IMR-90 (cell line): ENCODE measurements around the gene LY86. TPM values are rescaled to one million over a fixed set of nuclear protein-coding genes. Genes with fewer than 3 reads are reported as not detected.

Experiments used
- ATAC-seq: fragments of 200-7000 bp; cut with Tn5 transposase; 2 replicates; pipeline ENCODE4 v1.9.1; 2020; ENCODE audit warnings: low read depth, mild to moderate bottlenecking, moderate library complexity
- BruUV-seq: library from RNA; stranded (reverse); fragments of 400-500 nt; replicated peaks from 2 replicates; lab custom pipeline; 2021; lab: Mats Ljungman, UMichigan
- CTCF ChIA-PET: fragments of 300-600 bp; formaldehyde crosslinking; extraction: SDS; loops from one replicate; lab custom pipeline; 2021; ENCODE audit warnings: antibody characterized with exemption; lab: Yijun Ruan, JAX
- POLR2A ChIA-PET: fragments of 300-600 bp; sonication (Branson Sonifier 250); formaldehyde crosslinking; loops from one replicate; lab custom pipeline; 2022; ENCODE audit warnings: antibody characterized with exemption; ENCODE audit not compliant: unreplicated experiment; lab: Charles Lee
- DNase-seq: peaks from one replicate; pipeline ENCODE4 v3.0.0; 2013
- H2AFZ ChIP-seq: replicated peaks from 2 replicates; pipeline ENCODE3; 2013; ENCODE audit warnings: low read length, mild to moderate bottlenecking; ENCODE audit not compliant: poor library complexity
- H2AK5ac ChIP-seq: 2 replicates; pipeline ENCODE4 v1.6.1; 2013; ENCODE audit warnings: low read depth, low read length, inconsistent platforms
- H2AK9ac ChIP-seq: replicated peaks from 2 replicates; pipeline ENCODE3; 2013; ENCODE audit warnings: mild to moderate bottlenecking, low read depth, low read length, moderate library complexity; ENCODE audit not compliant: poor library complexity
- H2BK120ac ChIP-seq: 2 replicates; pipeline ENCODE4 v1.6.1; 2013; ENCODE audit warnings: low read depth, low read length, inconsistent platforms
- H2BK15ac ChIP-seq: 3 replicates; pipeline ENCODE4 v1.6.1; 2013; ENCODE audit warnings: low read depth, low read length, inconsistent platforms
- H2BK20ac ChIP-seq: 2 replicates; pipeline ENCODE4 v1.6.1; 2013; ENCODE audit warnings: low read depth, mild to moderate bottlenecking, inconsistent platforms, low read length, moderate library complexity
- H2BK5ac ChIP-seq: 2 replicates; pipeline ENCODE4 v1.6.1; 2013; ENCODE audit warnings: mild to moderate bottlenecking, low read depth, low read length, inconsistent platforms; ENCODE audit not compliant: poor library complexity, severe bottlenecking
- H3K14ac ChIP-seq: replicated peaks from 2 replicates; pipeline ENCODE4 v1.6.1; 2013; ENCODE audit warnings: low read depth, low read length, inconsistent platforms
- H3K18ac ChIP-seq: 2 replicates; pipeline ENCODE4 v1.6.1; 2013; ENCODE audit warnings: low read depth, low read length, control low read depth
- H3K23ac ChIP-seq: 2 replicates; pipeline ENCODE4 v1.6.1; 2013; ENCODE audit warnings: low read depth, low read length, inconsistent platforms
- H3K27ac ChIP-seq: 2 replicates; pipeline ENCODE4 v1.5.1; 2013; ENCODE audit warnings: mild to moderate bottlenecking, control low read depth, low read length; ENCODE audit not compliant: insufficient read depth
- H3K27me3 ChIP-seq: 2 replicates; pipeline ENCODE4 v1.6.1; 2013; ENCODE audit warnings: low read length; ENCODE audit not compliant: control insufficient read depth, insufficient read depth
- H3K36me3 ChIP-seq: 2 replicates; pipeline ENCODE4 v1.6.1; 2013; ENCODE audit warnings: low read length, mixed read lengths; ENCODE audit not compliant: control insufficient read depth, insufficient read depth
- H3K4ac ChIP-seq: 2 replicates; pipeline ENCODE4 v1.6.1; 2013; ENCODE audit warnings: low read depth, low read length, inconsistent platforms
- H3K4me1 ChIP-seq: 2 replicates; pipeline ENCODE4 v1.6.1; 2013; ENCODE audit warnings: low read length, mixed read lengths; ENCODE audit not compliant: control insufficient read depth, insufficient read depth
- H3K4me2 ChIP-seq: 2 replicates; pipeline ENCODE4 v1.6.1; 2013; ENCODE audit warnings: low read depth, mild to moderate bottlenecking, control low read depth, low read length, moderate library complexity
- H3K4me3 ChIP-seq: 2 replicates; pipeline ENCODE4 v1.5.1; 2013; ENCODE audit warnings: low read depth, mild to moderate bottlenecking, control low read depth, low read length, moderate library complexity; ENCODE audit not compliant: insufficient read depth
- H3K56ac ChIP-seq: 2 replicates; pipeline ENCODE4 v1.6.1; 2013; ENCODE audit warnings: low read length, inconsistent platforms; ENCODE audit not compliant: insufficient read depth; ENCODE audit errors: extremely low read depth
- H3K79me1 ChIP-seq, 2 experiments: 2 replicates each; pipeline ENCODE4 v1.6.1; 2013; ENCODE audit warnings: low read length in 2 of 2, inconsistent platforms in 1 of 2, low read depth in 1 of 2
- H3K9ac ChIP-seq: 2 replicates; pipeline ENCODE4 v1.6.1; 2013; ENCODE audit warnings: low read depth, low read length, control low read depth
- H3K9me1 ChIP-seq: 2 replicates; pipeline ENCODE4 v1.6.1; 2013; ENCODE audit warnings: low read length, inconsistent platforms; ENCODE audit not compliant: insufficient read depth
- H3K9me3 ChIP-seq: 2 replicates; pipeline ENCODE4 v1.6.1; 2013; ENCODE audit warnings: low read length; ENCODE audit not compliant: control insufficient read depth, insufficient read depth
- H4K20me1 ChIP-seq: 2 replicates; pipeline ENCODE4 v1.6.1; 2013; ENCODE audit warnings: low read length, inconsistent platforms; ENCODE audit not compliant: insufficient read depth
- H4K5ac ChIP-seq: 2 replicates; pipeline ENCODE4 v1.6.1; 2013; ENCODE audit warnings: mild to moderate bottlenecking, low read depth, low read length, control low read depth
- H4K8ac ChIP-seq, 2 experiments: 2 replicates each; pipeline ENCODE4 v1.6.1; 2013; ENCODE audit warnings: low read depth in 2 of 2, low read length in 2 of 2, control low read depth in 1 of 2, inconsistent platforms in 1 of 2
- H4K91ac ChIP-seq: 2 replicates; pipeline ENCODE4 v1.6.1; 2013; ENCODE audit warnings: low read depth, low read length, inconsistent platforms; ENCODE audit not compliant: insufficient read depth
- CHD1 ChIP-seq: IDR thresholded peaks from 2 replicates; pipeline ENCODE4 v1.6.1; 2012; ENCODE audit warnings: low read depth, low read length, improper control_type of control experiment
- RAD21 ChIP-seq: IDR thresholded peaks from 2 replicates; pipeline ENCODE4 v1.6.1; 2012; ENCODE audit warnings: low read length, improper control_type of control experiment
- WGBS, 2 experiments: methylation state at CpG; one replicate each; pipeline versions ENCODE4 v1.1.5 to v1.1.7; 2013; ENCODE audit warnings: missing lambda C conversion rate in 2 of 2; ENCODE audit not compliant: insufficient read length in 1 of 2; ENCODE audit errors: extremely low coverage in 2 of 2; 5-methylcytosine and 5-hydroxymethylcytosine counted together
- dilution Hi-C: fragments of 300-500 bp; cut with HindIII; formaldehyde crosslinking; loops from one replicate; pipeline ENCODE4 v1.14.3; 2018; ENCODE audit warnings: low sequenced_read_pairs; ENCODE audit not compliant: unreplicated experiment
- in situ Hi-C: fragments of 300-500 bp; cut with MboI; formaldehyde crosslinking; loops from 3 replicates; pipeline ENCODE4 v1.14.3; 2019; ENCODE audit warnings: low sequenced_read_pairs, inconsistent platforms, mixed read lengths
- intact Hi-C: fragments of 100-400 bp; cut with micrococcal nuclease; formaldehyde crosslinking; loops from 2 replicates; pipeline ENCODE4 v1.10.0; 2022
- polyA plus RNA-seq, 3 experiments: library from polyadenylated mRNA; depleted of rRNA; stranded (reverse); fragments of >200 nt; gene quantifications; 2 replicates each; pipeline ENCODE4 v1.2.3, GENCODE V29; 2012; ENCODE audit warnings: low replicate concordance in 1 of 3
- total RNA-seq: library from RNA; depleted of rRNA; stranded (reverse); fragments of >200 nt; gene quantifications from 2 replicates; pipeline ENCODE4 v1.2.3, GENCODE V29; 2012

Gene LY86
- total and polyA plus RNA-seq, 2 of the 4 experiments (the other 2 are of a cell fraction) = not detected

DNA sequence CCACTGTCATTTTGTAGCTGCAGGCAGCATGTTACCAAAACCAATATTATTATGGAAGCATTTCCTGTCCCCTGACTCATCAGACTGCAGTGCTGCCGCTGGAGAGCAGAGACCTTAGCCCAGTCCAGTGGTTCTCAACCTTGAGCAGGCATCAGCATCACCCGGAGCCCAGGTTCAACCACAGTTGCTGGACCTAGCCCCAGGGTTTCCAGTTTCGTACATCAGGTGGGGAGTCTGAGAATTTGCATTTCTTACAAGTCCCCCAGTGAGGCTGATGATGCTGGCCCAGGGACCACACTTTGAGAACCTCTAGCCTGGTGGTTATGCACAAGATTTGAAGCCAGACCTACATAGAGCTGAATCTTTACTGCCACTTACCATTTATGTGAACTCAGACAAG is 47.3 kb downstream of the LY86 start:
- no TSS peak for BruUV-seq
- no peak overlapping the region for H2BK15ac ChIP-seq
- DNase-seq (no peak), ATAC-seq (no peak)
- H3K4ac ChIP-seq = no peak overlapping the region
- H4K5ac ChIP-seq = no peak overlapping the region
- no peaks in the 10 kb centered on the region for H3K9me1 ChIP-seq
- no peaks in the 10 kb centered on the region for H3K27me3 ChIP-seq
- H2AK5ac ChIP-seq = no peak overlapping the region
- no peak overlapping the region for H3K23ac ChIP-seq
- H3K36me3 ChIP-seq = no peaks in the 10 kb centered on the region
- H2BK5ac ChIP-seq = no peak overlapping the region
- no peak overlapping the region for H3K27ac ChIP-seq
- ChIA-PET POLR2A (no interaction called here), CTCF (no interaction called here)
- H3K4me1 ChIP-seq = no peaks in the 10 kb centered on the region
- no peak overlapping the region for H3K14ac ChIP-seq
- no peak overlapping the region for H2AFZ ChIP-seq
- TF ChIP-seq CHD1 (no peak), RAD21 (no peak)
- dilution Hi-C loops (no loop called here), in situ Hi-C loops (no loop called here), intact Hi-C loops (no loop called here)
- H3K56ac ChIP-seq = no peak overlapping the region
- H4K20me1 ChIP-seq = no peaks in the 10 kb centered on the region
- no peak overlapping the region for H4K8ac ChIP-seq
- H3K79me1 ChIP-seq = no peaks in the 10 kb centered on the region
- H3K4me3 ChIP-seq = no peak overlapping the region
- no peaks in the 10 kb centered on the region for H3K9me3 ChIP-seq
- WGBS, 2 experiments = no CpG with 5 or more reads among the region's 3 CpGs
- no peak overlapping the region for H3K4me2 ChIP-seq
- H3K9ac ChIP-seq = no peak overlapping the region
- no peak overlapping the region for H2AK9ac ChIP-seq
- no peak overlapping the region for H2BK20ac ChIP-seq
- no peak overlapping the region for H4K91ac ChIP-seq
- H3K18ac ChIP-seq = no peak overlapping the region
- H2BK120ac ChIP-seq = no peak overlapping the region
